ENCODE results near the gene TSR3.

TSR3 gene

GRCh38 chr16:1351582-1352362 lies at the start of gene TSR3, which contains the start of gene GNPTG:
TSR3 (minus strand) TSS chr16:1351878; CDS start chr16:1351804, 74 bp downstream.
GNPTG (plus strand) TSS chr16:1351931; CDS start chr16:1351966, 35 bp downstream.
- DNase-seq, result peak; percentile 87
- CTCF ChIA-PET, result no interaction called here
- peaks cover 30% of the 10 kb centered on the region for H3K4me1 Mint-ChIP-seq

GRCh38 chr16:1401061-1401757 lies 49.5 kb upstream of the TSR3 start:
- H3K4me3 Mint-ChIP-seq, result no peak overlapping the region
- H3K36me3 Mint-ChIP-seq, result peaks cover 15% of the 10 kb centered on the region
- CTCF ChIA-PET, result interaction anchor here (0.6 kb wide), 1 partner anchor 101 kb away, joined by 3 read pairs; no protein-coding TSS in a partner anchor
- no peaks in the 10 kb centered on the region for H3K4me1 Mint-ChIP-seq
- H3K27me3 Mint-ChIP-seq, result no peaks in the 10 kb centered on the region
- no peaks in the 10 kb centered on the region for H3K9me3 Mint-ChIP-seq
- no peak overlapping the region for H3K27ac Mint-ChIP-seq
- no peak for DNase-seq

More at GRCh38 chr16:1351582-1352362, at the start of gene TSR3, which contains the start of gene GNPTG:
- H3K27me3 Mint-ChIP-seq, result no peaks in the 10 kb centered on the region
- peaks cover 4% of the 10 kb centered on the region for H3K36me3 Mint-ChIP-seq
- H3K9me3 Mint-ChIP-seq, result no peaks in the 10 kb centered on the region
- peak within 1 kb of the TSS; percentile 84 for H3K4me3 Mint-ChIP-seq
- H3K27ac Mint-ChIP-seq, result peak within 1 kb of the TSS; percentile 88

GRCh38 chr16:1398826-1399581 lies 47.3 kb upstream of the TSR3 start:
- CTCF ChIA-PET, result no interaction called here
- no peaks in the 10 kb centered on the region for H3K4me1 Mint-ChIP-seq

DNA sequence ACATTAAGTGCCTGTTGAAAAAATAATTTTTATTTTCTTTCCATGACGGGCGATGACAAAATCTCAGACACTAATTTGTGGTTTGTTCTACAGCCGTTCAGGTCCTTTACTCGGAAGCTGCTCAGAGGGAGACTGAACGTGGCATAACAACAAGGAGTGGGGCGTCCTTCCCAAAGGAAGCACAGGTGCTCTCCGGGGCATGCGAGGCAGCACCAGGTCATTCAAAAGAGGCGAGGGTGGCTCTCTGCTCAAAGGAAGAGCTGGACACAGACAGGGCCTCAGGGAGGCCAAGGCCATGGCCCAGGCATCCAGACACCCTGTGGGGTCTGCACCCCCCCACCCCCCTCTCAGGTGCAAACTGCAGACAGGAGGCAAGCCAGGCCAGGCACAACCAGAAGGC lies 46.7 kb upstream of the TSR3 start:
- no peaks in the 10 kb centered on the region for H3K4me1 Mint-ChIP-seq
- CTCF ChIA-PET, result no interaction called here
- no peak for DNase-seq
- H3K9me3 Mint-ChIP-seq, result no peaks in the 10 kb centered on the region
- H3K4me3 Mint-ChIP-seq, result no peak overlapping the region
- peaks cover 13% of the 10 kb centered on the region for H3K36me3 Mint-ChIP-seq
- no peak overlapping the region for H3K27ac Mint-ChIP-seq
- H3K27me3 Mint-ChIP-seq, result no peaks in the 10 kb centered on the region

More at GRCh38 chr16:1398826-1399581, 47.3 kb upstream of the TSR3 start:
- H3K27me3 Mint-ChIP-seq, result no peaks in the 10 kb centered on the region
- H3K4me3 Mint-ChIP-seq, result no peak overlapping the region
- H3K9me3 Mint-ChIP-seq, result no peaks in the 10 kb centered on the region
- no peak overlapping the region for H3K27ac Mint-ChIP-seq
- DNase-seq, result no peak
- H3K36me3 Mint-ChIP-seq, result peaks cover 15% of the 10 kb centered on the region

GRCh38 chr16:1397779-1398178 lies 46.1 kb upstream of the TSR3 start:
- H3K4me1 Mint-ChIP-seq, result no peaks in the 10 kb centered on the region
- H3K27ac Mint-ChIP-seq, result no peak overlapping the region
- no peaks in the 10 kb centered on the region for H3K27me3 Mint-ChIP-seq
- peaks cover 13% of the 10 kb centered on the region for H3K36me3 Mint-ChIP-seq
- CTCF ChIA-PET, result no interaction called here
- H3K4me3 Mint-ChIP-seq, result no peak overlapping the region
- no peak for DNase-seq
- H3K9me3 Mint-ChIP-seq, result no peaks in the 10 kb centered on the region

DNA sequence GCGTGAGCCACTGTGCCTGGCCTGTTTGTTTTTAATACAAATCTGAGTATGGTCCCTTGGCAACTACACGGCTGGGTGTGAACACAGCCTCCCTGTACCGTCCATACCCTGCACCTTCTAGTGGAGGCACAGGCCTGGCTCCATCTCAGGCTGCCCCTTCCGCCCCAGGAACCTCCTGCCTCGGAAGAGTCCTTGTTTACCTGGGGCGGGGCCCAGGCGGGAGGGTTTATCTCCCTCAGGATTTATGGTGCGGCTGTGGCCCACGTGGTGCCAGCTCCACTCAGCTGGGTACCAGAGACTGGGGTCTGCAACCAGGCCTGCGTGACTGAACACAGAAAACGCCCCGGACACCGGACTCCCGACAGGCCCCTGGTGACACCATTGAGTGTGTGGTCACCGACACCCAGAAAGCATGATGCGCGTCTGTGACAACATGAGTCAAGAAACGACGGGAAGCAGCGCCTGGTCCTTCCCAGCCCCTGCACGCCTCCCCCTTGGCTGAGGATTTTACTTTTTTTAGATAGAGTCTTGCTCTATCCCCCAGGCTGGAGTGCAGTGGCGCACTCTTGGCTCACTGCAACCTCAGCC lies 43.9 kb upstream of the TSR3 start:
- H3K4me3 Mint-ChIP-seq, result no peak overlapping the region

GRCh38 chr16:1394367-1394951 lies 42.8 kb upstream of the TSR3 start:
- Mint-ChIP-seq H3K4me3 (no peak overlapping the region), H3K36me3 (peaks cover 12% of the 10 kb centered on the region), H3K27me3 (no peaks in the 10 kb centered on the region), H3K9me3 (no peaks in the 10 kb centered on the region), H3K27ac (no peak overlapping the region), H3K4me1 (no peaks in the 10 kb centered on the region)
- DNase-seq, result no peak
- CTCF ChIA-PET, result no interaction called here

More for the DNA sequence above, 43.9 kb upstream of the TSR3 start:
- no peaks in the 10 kb centered on the region for H3K9me3 Mint-ChIP-seq
- H3K27ac Mint-ChIP-seq, result no peak overlapping the region
- DNase-seq, result no peak
- peaks cover 10% of the 10 kb centered on the region for H3K36me3 Mint-ChIP-seq
- CTCF ChIA-PET, result no interaction called here
- no peaks in the 10 kb centered on the region for H3K27me3 Mint-ChIP-seq
- no peaks in the 10 kb centered on the region for H3K4me1 Mint-ChIP-seq

DNA sequence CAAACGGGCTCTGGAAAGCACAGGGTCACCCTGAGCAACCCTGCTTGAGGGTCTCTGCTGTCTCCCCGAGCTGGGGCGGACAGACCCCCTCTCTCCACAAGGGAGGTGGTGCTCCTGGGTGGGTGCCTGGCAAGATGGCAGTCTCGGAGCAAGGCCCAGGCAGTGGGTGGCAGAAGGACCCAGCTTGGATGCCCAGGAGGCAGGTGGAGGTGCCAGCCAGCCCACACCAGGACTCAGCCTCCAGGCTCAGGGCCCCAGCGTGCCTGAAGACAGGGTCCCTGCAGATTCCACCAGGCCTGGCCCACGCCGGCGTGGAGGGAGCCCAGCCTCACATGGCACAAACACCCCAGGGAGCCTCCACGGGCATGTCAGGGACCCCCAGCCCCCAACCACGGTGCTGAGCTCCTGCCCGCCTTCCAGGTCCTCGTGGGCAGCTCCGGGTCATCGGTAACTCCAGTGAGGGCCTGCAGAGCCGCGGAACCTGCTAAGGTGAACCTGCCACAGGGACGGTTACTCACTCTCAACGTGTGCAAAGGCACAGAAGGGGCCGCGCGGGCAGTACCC lies 42.0 kb upstream of the TSR3 start:
- Mint-ChIP-seq H3K36me3 (peaks cover 12% of the 10 kb centered on the region), H3K27me3 (no peaks in the 10 kb centered on the region), H3K27ac (no peak overlapping the region), H3K4me3 (no peak overlapping the region), H3K4me1 (no peaks in the 10 kb centered on the region), H3K9me3 (no peaks in the 10 kb centered on the region)
- CTCF ChIA-PET, result no interaction called here
- no peak for DNase-seq

DNA sequence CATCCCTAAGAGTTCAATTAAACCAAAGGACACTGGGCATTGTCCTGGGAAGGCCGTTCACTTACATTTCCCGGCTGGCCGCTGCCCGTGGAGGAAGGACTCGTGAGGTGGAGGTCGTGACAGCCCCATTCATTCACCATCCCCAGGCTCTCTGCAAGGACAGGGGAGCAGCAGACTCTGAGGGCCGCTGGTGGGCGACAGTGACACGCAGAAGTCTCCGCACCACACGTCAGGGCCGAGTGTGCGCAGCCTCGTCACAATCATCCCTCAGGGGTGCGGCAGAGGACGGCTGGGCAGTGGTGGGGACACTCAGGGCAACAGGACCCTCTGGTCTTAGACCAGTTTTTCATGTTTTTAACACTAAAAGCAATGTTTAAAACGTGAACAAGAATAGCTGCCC lies 41.1 kb upstream of the TSR3 start:
- no peaks in the 10 kb centered on the region for H3K27me3 Mint-ChIP-seq
- no peaks in the 10 kb centered on the region for H3K4me1 Mint-ChIP-seq
- no peak overlapping the region for H3K4me3 Mint-ChIP-seq
- CTCF ChIA-PET, result no interaction called here
- no peak for DNase-seq
- peaks cover 12% of the 10 kb centered on the region for H3K36me3 Mint-ChIP-seq
- no peaks in the 10 kb centered on the region for H3K9me3 Mint-ChIP-seq
- H3K27ac Mint-ChIP-seq, result no peak overlapping the region

GRCh38 chr16:1390239-1390779 lies 38.6 kb upstream of the TSR3 start:
- no peaks in the 10 kb centered on the region for H3K9me3 Mint-ChIP-seq
- H3K36me3 Mint-ChIP-seq, result peaks cover 9% of the 10 kb centered on the region
- H3K27ac Mint-ChIP-seq, result no peak overlapping the region
- no peaks in the 10 kb centered on the region for H3K4me1 Mint-ChIP-seq
- no peak for DNase-seq
- CTCF ChIA-PET, result no interaction called here
- no peaks in the 10 kb centered on the region for H3K27me3 Mint-ChIP-seq
- no peak overlapping the region for H3K4me3 Mint-ChIP-seq

GRCh38 chr16:1389762-1390161 lies 38.1 kb upstream of the TSR3 start:
- no peaks in the 10 kb centered on the region for H3K4me1 Mint-ChIP-seq
- CTCF ChIA-PET, result no interaction called here

GRCh38 chr16:1387331-1387730 lies 35.7 kb upstream of the TSR3 start:
- Mint-ChIP-seq H3K9me3 (no peaks in the 10 kb centered on the region), H3K27me3 (no peaks in the 10 kb centered on the region), H3K4me3 (no peak overlapping the region), H3K4me1 (no peaks in the 10 kb centered on the region), H3K27ac (no peak overlapping the region), H3K36me3 (peaks cover 9% of the 10 kb centered on the region)
- CTCF ChIA-PET, result no interaction called here
- no peak for DNase-seq

More at GRCh38 chr16:1389762-1390161, 38.1 kb upstream of the TSR3 start:
- Mint-ChIP-seq H3K27me3 (no peaks in the 10 kb centered on the region), H3K4me3 (no peak overlapping the region), H3K9me3 (no peaks in the 10 kb centered on the region), H3K36me3 (peaks cover 11% of the 10 kb centered on the region), H3K27ac (no peak overlapping the region)
- DNase-seq, result no peak

DNA sequence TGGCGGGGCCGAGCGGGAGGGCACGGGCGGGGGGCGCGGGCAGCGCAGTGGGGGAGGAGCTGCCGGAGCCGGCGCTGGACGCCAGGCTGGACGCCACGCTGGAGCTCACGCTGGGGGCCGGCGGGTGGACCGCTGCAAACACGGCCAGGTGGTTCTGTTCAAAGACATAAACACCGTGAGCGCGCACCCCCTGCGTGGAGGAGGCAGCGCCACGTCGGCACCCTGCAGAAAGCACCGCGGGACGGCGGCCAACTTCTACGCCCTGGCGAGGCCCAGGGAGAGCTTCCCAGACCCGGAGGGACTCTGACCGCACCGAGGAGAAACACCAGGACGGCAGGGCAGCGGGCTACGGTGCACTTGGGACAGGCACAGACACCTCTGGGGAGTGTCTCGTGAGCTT lies 33.6 kb upstream of the TSR3 start:
- H3K9me3 Mint-ChIP-seq, result no peaks in the 10 kb centered on the region
- DNase-seq, result no peak
- peaks cover under 1% of the 10 kb centered on the region for H3K4me1 Mint-ChIP-seq
- H3K4me3 Mint-ChIP-seq, result no peak overlapping the region
- CTCF ChIA-PET, result no interaction called here
- H3K27ac Mint-ChIP-seq, result no peak overlapping the region
- no peaks in the 10 kb centered on the region for H3K27me3 Mint-ChIP-seq
- H3K36me3 Mint-ChIP-seq, result peaks cover 8% of the 10 kb centered on the region
